Hepatocyte (in vitro differentiated cells): ENCODE results near the gene CDC14B.

Experiments
- EZH2 ChIP-seq: fragments of 200-600 bp; sonication (generic); IDR thresholded peaks from 2 replicates; pipeline ENCODE4 v1.6.1; 2016; ENCODE audit warnings: antibody characterized with exemption, mild to moderate bottlenecking, borderline replicate concordance
- TF ChIP-seq, protein P1 (sequence below): fragments of 200-600 bp; sonication (generic); IDR thresholded peaks from 2 replicates; pipeline ENCODE4 v1.5.1; 2016; ENCODE audit warnings: antibody characterized with exemption, mild to moderate bottlenecking; ENCODE audit not compliant: poor library complexity

GRCh38 chr9:96605328-96605727, 14.3 kb downstream of the CDC14B start:
- no peak for TF ChIP-seq EZH2
- TF ChIP-seq, protein P1, sequence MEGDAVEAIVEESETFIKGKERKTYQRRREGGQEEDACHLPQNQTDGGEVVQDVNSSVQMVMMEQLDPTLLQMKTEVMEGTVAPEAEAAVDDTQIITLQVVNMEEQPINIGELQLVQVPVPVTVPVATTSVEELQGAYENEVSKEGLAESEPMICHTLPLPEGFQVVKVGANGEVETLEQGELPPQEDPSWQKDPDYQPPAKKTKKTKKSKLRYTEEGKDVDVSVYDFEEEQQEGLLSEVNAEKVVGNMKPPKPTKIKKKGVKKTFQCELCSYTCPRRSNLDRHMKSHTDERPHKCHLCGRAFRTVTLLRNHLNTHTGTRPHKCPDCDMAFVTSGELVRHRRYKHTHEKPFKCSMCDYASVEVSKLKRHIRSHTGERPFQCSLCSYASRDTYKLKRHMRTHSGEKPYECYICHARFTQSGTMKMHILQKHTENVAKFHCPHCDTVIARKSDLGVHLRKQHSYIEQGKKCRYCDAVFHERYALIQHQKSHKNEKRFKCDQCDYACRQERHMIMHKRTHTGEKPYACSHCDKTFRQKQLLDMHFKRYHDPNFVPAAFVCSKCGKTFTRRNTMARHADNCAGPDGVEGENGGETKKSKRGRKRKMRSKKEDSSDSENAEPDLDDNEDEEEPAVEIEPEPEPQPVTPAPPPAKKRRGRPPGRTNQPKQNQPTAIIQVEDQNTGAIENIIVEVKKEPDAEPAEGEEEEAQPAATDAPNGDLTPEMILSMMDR = no peak
